HEK293 (cell line): ENCODE results near the gene SAE1.

Source experiments
- IKZF3 ChIP-seq: fragments of 450-650 bp; IDR thresholded peaks from 2 replicates; pipeline ENCODE4 v1.5.0; 2018; ENCODE audit warnings: missing biosample characterization, mild to moderate bottlenecking, missing genetic modification characterization, moderate library complexity
- KLF10 ChIP-seq: fragments of 450-650 bp; IDR thresholded peaks from 2 replicates; pipeline ENCODE4 v1.5.1; 2018; ENCODE audit warnings: missing biosample characterization, mild to moderate bottlenecking, missing genetic modification characterization
- KLF16 ChIP-seq: fragments of 450-650 bp; formaldehyde crosslinking; IDR thresholded peaks from 2 replicates; pipeline ENCODE4 v1.5.1; 2017; ENCODE audit warnings: missing biosample characterization, missing genetic modification characterization
- KLF8 ChIP-seq: fragments of 450-650 bp; formaldehyde crosslinking; IDR thresholded peaks from 2 replicates; pipeline ENCODE4 v1.5.1; 2016; ENCODE audit warnings: missing biosample characterization, missing genetic modification characterization
- SALL2 ChIP-seq: fragments of 450-650 bp; formaldehyde crosslinking; IDR thresholded peaks from 2 replicates; pipeline ENCODE4 v1.5.0; 2017; ENCODE audit warnings: missing biosample characterization, mild to moderate bottlenecking, missing genetic modification characterization, borderline replicate concordance
- SETDB1 ChIP-seq: IDR thresholded peaks from one replicate; pipeline ENCODE4 v1.6.1; 2017; ENCODE audit warnings: mild to moderate bottlenecking, low read length, moderate library complexity, mixed read lengths; ENCODE audit not compliant: insufficient read length
- SP2 ChIP-seq: fragments of 450-650 bp; formaldehyde crosslinking; IDR thresholded peaks from 2 replicates; pipeline ENCODE4 v1.5.1; 2016; ENCODE audit warnings: missing biosample characterization, missing genetic modification characterization
- ZNF146 ChIP-seq: fragments of 450-650 bp; formaldehyde crosslinking; IDR thresholded peaks from 2 replicates; pipeline ENCODE4 v1.5.1; 2016; ENCODE audit warnings: missing biosample characterization, missing genetic modification characterization
- ZNF155 ChIP-seq: fragments of 450-650 bp; formaldehyde crosslinking; IDR thresholded peaks from 2 replicates; pipeline ENCODE4 v1.5.1; 2016; ENCODE audit warnings: missing biosample characterization, missing genetic modification characterization
- ZNF223 ChIP-seq: fragments of 450-650 bp; formaldehyde crosslinking; IDR thresholded peaks from 2 replicates; pipeline ENCODE4 v1.5.1; 2016; ENCODE audit warnings: missing biosample characterization, missing genetic modification characterization
- ZNF24 ChIP-seq: fragments of 450-650 bp; formaldehyde crosslinking; IDR thresholded peaks from 2 replicates; pipeline ENCODE4 v1.5.1; 2016; ENCODE audit warnings: missing biosample characterization, missing genetic modification characterization
- ZNF302 ChIP-seq: fragments of 450-650 bp; formaldehyde crosslinking; IDR thresholded peaks from 2 replicates; pipeline ENCODE4 v1.5.1; 2016; ENCODE audit warnings: missing biosample characterization, missing genetic modification characterization, low read depth
- ZNF324 ChIP-seq: fragments of 450-650 bp; formaldehyde crosslinking; IDR thresholded peaks from 2 replicates; pipeline ENCODE4 v1.5.1; 2016; ENCODE audit warnings: missing biosample characterization, missing genetic modification characterization
- ZNF350 ChIP-seq: fragments of 450-650 bp; formaldehyde crosslinking; IDR thresholded peaks from 2 replicates; pipeline ENCODE4 v1.5.0; 2017; ENCODE audit warnings: missing biosample characterization, mild to moderate bottlenecking, missing genetic modification characterization
- ZNF37A ChIP-seq: fragments of 450-650 bp; IDR thresholded peaks from 2 replicates; pipeline ENCODE4 v1.5.1; 2018; ENCODE audit warnings: missing biosample characterization, missing genetic modification characterization
- ZNF473 ChIP-seq: fragments of 450-650 bp; formaldehyde crosslinking; IDR thresholded peaks from 2 replicates; pipeline ENCODE4 v1.5.1; 2017; ENCODE audit warnings: missing biosample characterization, missing genetic modification characterization
- ZNF48 ChIP-seq: fragments of 450-650 bp; formaldehyde crosslinking; IDR thresholded peaks from 2 replicates; pipeline ENCODE4 v1.5.1; 2016; ENCODE audit warnings: missing biosample characterization, missing genetic modification characterization
- ZNF501 ChIP-seq: fragments of 450-650 bp; formaldehyde crosslinking; IDR thresholded peaks from 2 replicates; pipeline ENCODE4 v1.5.1; 2016; ENCODE audit warnings: missing biosample characterization, missing genetic modification characterization
- ZNF561 ChIP-seq: fragments of 450-650 bp; IDR thresholded peaks from 2 replicates; pipeline ENCODE4 v1.5.1; 2018; ENCODE audit warnings: missing biosample characterization, missing genetic modification characterization, borderline replicate concordance
- ZNF621 ChIP-seq: fragments of 450-650 bp; formaldehyde crosslinking; IDR thresholded peaks from 2 replicates; pipeline ENCODE4 v1.5.1; 2017; ENCODE audit warnings: missing biosample characterization, missing genetic modification characterization
- ZNF677 ChIP-seq: fragments of 450-650 bp; IDR thresholded peaks from 2 replicates; pipeline ENCODE4 v1.5.0; 2018; ENCODE audit warnings: missing biosample characterization, mild to moderate bottlenecking, missing genetic modification characterization, moderate library complexity
- ZNF776 ChIP-seq: fragments of 450-650 bp; formaldehyde crosslinking; IDR thresholded peaks from 2 replicates; pipeline ENCODE4 v1.5.0; 2017; ENCODE audit warnings: missing biosample characterization, missing genetic modification characterization, borderline replicate concordance
- ZNF777 ChIP-seq: fragments of 450-650 bp; formaldehyde crosslinking; IDR thresholded peaks from 2 replicates; pipeline ENCODE4 v1.5.1; 2017; ENCODE audit warnings: missing biosample characterization, missing genetic modification characterization, borderline replicate concordance
- ZSCAN16 ChIP-seq: fragments of 450-650 bp; formaldehyde crosslinking; IDR thresholded peaks from 2 replicates; pipeline ENCODE4 v1.5.1; 2016; ENCODE audit warnings: missing biosample characterization, missing genetic modification characterization
- TF ChIP-seq, protein P1 (sequence below): fragments of 450-650 bp; formaldehyde crosslinking; IDR thresholded peaks from 2 replicates; pipeline ENCODE4 v1.5.1; 2016; ENCODE audit warnings: missing biosample characterization, missing genetic modification characterization, borderline replicate concordance
- TF ChIP-seq, protein P2 (sequence below): fragments of 450-650 bp; formaldehyde crosslinking; conservative IDR thresholded peaks from 2 replicates; pipeline ENCODE4 v1.5.1; 2016; ENCODE audit warnings: low read depth, missing biosample characterization, missing genetic modification characterization
- TF ChIP-seq, protein P3 (sequence below): fragments of 450-650 bp; formaldehyde crosslinking; IDR thresholded peaks from 2 replicates; pipeline ENCODE4 v1.5.0; 2017; ENCODE audit warnings: missing biosample characterization, missing genetic modification characterization, borderline replicate concordance
- TF ChIP-seq, protein P4 (sequence below): fragments of 450-650 bp; formaldehyde crosslinking; IDR thresholded peaks from 2 replicates; pipeline ENCODE4; 2016; ENCODE audit warnings: missing biosample characterization, missing genetic modification characterization
- TF ChIP-seq, protein P5 (sequence below): fragments of 450-650 bp; formaldehyde crosslinking; IDR thresholded peaks from 2 replicates; pipeline ENCODE4 v1.5.1; 2016; ENCODE audit warnings: missing biosample characterization, missing genetic modification characterization

Gene SAE1

DNA sequence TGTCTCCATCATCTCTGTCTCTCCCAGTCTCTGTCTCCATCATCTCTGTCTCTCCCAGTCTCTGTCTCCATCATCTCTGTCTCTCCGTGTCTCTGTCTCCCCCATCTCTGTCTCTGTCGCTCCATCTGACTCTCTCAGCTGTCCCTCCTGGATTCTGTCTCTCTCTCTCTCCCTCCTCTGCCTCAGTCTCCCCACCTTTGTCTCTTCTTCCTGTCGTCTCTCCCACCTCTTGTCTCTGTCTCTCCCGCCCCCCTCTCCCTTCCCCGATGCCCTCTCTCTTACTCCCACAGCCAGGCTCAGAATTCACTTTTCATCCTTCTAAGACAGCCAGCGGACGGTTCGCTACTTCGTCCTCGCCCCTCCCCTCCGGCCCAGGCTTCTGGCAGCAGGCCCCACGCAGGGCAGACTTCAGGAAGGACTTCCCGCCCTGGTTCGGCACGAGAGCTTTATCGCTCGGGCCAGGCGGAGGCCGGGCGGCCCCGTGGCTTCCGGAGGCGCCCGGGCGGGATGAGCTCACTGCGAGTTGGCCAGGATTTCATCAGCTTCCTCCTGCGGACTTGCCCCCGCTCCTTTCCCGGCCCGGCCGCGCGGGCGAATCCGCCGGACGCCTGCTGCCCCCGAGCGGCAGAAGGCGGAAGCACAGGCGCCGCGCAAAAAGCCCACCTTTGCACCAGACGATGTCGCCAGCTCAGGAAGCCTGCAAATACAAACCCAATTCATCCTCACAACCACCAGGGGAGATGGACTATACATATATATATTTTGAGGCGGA, 113.3 kb downstream of the SAE1 start (continued):
- TF ChIP-seq, protein P1, sequence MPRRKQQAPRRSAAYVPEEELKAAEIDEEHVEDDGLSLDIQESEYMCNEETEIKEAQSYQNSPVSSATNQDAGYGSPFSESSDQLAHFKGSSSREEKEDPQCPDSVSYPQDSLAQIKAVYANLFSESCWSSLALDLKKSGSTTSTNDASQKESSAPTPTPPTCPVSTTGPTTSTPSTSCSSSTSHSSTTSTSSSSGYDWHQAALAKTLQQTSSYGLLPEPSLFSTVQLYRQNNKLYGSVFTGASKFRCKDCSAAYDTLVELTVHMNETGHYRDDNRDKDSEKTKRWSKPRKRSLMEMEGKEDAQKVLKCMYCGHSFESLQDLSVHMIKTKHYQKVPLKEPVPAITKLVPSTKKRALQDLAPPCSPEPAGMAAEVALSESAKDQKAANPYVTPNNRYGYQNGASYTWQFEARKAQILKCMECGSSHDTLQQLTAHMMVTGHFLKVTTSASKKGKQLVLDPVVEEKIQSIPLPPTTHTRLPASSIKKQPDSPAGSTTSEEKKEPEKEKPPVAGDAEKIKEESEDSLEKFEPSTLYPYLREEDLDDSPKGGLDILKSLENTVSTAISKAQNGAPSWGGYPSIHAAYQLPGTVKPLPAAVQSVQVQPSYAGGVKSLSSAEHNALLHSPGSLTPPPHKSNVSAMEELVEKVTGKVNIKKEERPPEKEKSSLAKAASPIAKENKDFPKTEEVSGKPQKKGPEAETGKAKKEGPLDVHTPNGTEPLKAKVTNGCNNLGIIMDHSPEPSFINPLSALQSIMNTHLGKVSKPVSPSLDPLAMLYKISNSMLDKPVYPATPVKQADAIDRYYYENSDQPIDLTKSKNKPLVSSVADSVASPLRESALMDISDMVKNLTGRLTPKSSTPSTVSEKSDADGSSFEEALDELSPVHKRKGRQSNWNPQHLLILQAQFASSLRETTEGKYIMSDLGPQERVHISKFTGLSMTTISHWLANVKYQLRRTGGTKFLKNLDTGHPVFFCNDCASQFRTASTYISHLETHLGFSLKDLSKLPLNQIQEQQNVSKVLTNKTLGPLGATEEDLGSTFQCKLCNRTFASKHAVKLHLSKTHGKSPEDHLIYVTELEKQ, result peak; percentile 68
- TF ChIP-seq KLF8 (tag by site-specific recombination) (peak; percentile 97), ZNF677 (tag by site-specific recombination) (no peak), ZNF776 (tag by site-specific recombination) (no peak), SETDB1 (no peak), KLF16 (tag by site-specific recombination) (peak; percentile 96), ZNF37A (tag by site-specific recombination) (no peak), ZNF501 (tag by site-specific recombination) (peak; percentile 92), ZNF24 (tag by site-specific recombination) (peak; percentile 98), ZNF223 (tag by site-specific recombination) (peak; percentile 25; the same call in 1 of the 2 replicates), ZNF146 (tag by site-specific recombination) (peak; percentile 50), KLF10 (tag by site-specific recombination) (peak; percentile 95), ZNF561 (tag by site-specific recombination) (peak; percentile 90; the same call in 1 of the 2 replicates), SALL2 (tag by site-specific recombination) (no peak), ZNF155 (no peak; the same call in none of the 2 replicates), SP2 (tag by site-specific recombination) (peak; percentile 74), ZNF350 (tag by site-specific recombination) (no peak), ZNF302 (no peak), ZNF324 (tag by site-specific recombination) (peak; percentile 94), ZSCAN16 (no peak), ZNF621 (no peak), ZNF473 (tag by site-specific recombination) (no peak), IKZF3 (tag by site-specific recombination) (peak; percentile 81), ZNF777 (tag by site-specific recombination) (peak; percentile 88; the same call in 1 of the 2 replicates), ZNF48 (0 out of 2 replicates have a peak, but pooled peaks have one; percentile 81)
- TF ChIP-seq, protein P2, sequence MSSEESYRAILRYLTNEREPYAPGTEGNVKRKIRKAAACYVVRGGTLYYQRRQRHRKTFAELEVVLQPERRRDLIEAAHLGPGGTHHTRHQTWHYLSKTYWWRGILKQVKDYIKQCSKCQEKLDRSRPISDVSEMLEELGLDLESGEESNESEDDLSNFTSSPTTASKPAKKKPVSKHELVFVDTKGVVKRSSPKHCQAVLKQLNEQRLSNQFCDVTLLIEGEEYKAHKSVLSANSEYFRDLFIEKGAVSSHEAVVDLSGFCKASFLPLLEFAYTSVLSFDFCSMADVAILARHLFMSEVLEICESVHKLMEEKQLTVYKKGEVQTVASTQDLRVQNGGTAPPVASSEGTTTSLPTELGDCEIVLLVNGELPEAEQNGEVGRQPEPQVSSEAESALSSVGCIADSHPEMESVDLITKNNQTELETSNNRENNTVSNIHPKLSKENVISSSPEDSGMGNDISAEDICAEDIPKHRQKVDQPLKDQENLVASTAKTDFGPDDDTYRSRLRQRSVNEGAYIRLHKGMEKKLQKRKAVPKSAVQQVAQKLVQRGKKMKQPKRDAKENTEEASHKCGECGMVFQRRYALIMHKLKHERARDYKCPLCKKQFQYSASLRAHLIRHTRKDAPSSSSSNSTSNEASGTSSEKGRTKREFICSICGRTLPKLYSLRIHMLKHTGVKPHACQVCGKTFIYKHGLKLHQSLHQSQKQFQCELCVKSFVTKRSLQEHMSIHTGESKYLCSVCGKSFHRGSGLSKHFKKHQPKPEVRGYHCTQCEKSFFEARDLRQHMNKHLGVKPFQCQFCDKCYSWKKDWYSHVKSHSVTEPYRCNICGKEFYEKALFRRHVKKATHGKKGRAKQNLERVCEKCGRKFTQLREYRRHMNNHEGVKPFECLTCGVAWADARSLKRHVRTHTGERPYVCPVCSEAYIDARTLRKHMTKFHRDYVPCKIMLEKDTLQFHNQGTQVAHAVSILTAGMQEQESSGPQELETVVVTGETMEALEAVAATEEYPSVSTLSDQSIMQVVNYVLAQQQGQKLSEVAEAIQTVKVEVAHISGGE (tag by site-specific recombination), result peak; percentile 91
- TF ChIP-seq, protein P3, sequence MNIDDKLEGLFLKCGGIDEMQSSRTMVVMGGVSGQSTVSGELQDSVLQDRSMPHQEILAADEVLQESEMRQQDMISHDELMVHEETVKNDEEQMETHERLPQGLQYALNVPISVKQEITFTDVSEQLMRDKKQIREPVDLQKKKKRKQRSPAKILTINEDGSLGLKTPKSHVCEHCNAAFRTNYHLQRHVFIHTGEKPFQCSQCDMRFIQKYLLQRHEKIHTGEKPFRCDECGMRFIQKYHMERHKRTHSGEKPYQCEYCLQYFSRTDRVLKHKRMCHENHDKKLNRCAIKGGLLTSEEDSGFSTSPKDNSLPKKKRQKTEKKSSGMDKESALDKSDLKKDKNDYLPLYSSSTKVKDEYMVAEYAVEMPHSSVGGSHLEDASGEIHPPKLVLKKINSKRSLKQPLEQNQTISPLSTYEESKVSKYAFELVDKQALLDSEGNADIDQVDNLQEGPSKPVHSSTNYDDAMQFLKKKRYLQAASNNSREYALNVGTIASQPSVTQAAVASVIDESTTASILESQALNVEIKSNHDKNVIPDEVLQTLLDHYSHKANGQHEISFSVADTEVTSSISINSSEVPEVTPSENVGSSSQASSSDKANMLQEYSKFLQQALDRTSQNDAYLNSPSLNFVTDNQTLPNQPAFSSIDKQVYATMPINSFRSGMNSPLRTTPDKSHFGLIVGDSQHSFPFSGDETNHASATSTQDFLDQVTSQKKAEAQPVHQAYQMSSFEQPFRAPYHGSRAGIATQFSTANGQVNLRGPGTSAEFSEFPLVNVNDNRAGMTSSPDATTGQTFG, result 0 out of 2 replicates have a peak, but pooled peaks have one; percentile 11
- TF ChIP-seq, protein P4, sequence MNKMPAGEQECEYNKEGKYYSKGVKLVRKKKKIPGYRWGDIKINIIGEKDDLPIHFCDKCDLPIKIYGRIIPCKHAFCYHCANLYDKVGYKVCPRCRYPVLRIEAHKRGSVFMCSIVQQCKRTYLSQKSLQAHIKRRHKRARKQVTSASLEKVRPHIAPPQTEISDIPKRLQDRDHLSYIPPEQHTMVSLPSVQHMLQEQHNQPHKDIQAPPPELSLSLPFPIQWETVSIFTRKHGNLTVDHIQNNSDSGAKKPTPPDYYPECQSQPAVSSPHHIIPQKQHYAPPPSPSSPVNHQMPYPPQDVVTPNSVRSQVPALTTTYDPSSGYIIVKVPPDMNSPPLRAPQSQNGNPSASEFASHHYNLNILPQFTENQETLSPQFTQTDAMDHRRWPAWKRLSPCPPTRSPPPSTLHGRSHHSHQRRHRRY, result no peak
- TF ChIP-seq, protein P5, sequence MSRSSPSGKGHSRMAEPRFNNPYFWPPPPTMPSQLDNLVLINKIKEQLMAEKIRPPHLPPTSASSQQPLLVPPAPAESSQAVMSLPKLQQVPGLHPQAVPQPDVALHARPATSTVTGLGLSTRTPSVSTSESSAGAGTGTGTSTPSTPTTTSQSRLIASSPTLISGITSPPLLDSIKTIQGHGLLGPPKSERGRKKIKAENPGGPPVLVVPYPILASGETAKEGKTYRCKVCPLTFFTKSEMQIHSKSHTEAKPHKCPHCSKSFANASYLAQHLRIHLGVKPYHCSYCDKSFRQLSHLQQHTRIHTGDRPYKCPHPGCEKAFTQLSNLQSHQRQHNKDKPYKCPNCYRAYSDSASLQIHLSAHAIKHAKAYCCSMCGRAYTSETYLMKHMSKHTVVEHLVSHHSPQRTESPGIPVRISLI (tag by site-specific recombination), result no peak
